ENCODE data around the gene TMEM53.
"Not testable (repeated sequence)": the region's sequence is repeated elsewhere in the genome, so short reads cannot be mapped to it uniquely, and the experiment has no call there.

TMEM53 gene

GRCh38 chr1:44672254-44672955 lies 1.9 kb downstream of the TMEM53 start:
- DNase-seq = no peak

- DNase-seq = no peak
Observed at GRCh38 chr1:44670751-44671640, 3.3 kb downstream of the TMEM53 start.

- DNase-seq = not testable (repeated sequence)
Observed at GRCh38 chr1:44666719-44667118, 7.6 kb downstream of the TMEM53 start.

- DNase-seq = peak; percentile 67
Observed at GRCh38 chr1:44664730-44665370, 9.4 kb downstream of the TMEM53 start.

- no peak for DNase-seq
Observed at GRCh38 chr1:44663417-44663816, 10.9 kb downstream of the TMEM53 start.

GRCh38 chr1:44662683-44663030 lies 11.6 kb downstream of the TMEM53 start:
- no peak for DNase-seq

- no peak for DNase-seq
Observed at GRCh38 chr1:44661781-44662682, 12.2 kb downstream of the TMEM53 start.

- DNase-seq = no peak
Observed at GRCh38 chr1:44660176-44660575, 14.1 kb downstream of the TMEM53 start.

- no peak for DNase-seq
Observed at GRCh38 chr1:44659566-44659965, 14.7 kb downstream of the TMEM53 start.

- DNase-seq = no peak
Observed at GRCh38 chr1:44655609-44656008, 18.7 kb downstream of the TMEM53 start.

- no peak for DNase-seq
Observed at GRCh38 chr1:44654621-44655187, 19.6 kb downstream of the TMEM53 start.

- no peak for DNase-seq
Observed at GRCh38 chr1:44653107-44653964, 20.9 kb downstream of the TMEM53 start.

GRCh38 chr1:44652445-44653106 lies 21.7 kb downstream of the TMEM53 start:
- DNase-seq = peak; percentile 91

- no peak for DNase-seq
Observed at GRCh38 chr1:44651069-44651468, 23.2 kb downstream of the TMEM53 start.

GRCh38 chr1:44650159-44650831 lies 24.0 kb downstream of the TMEM53 start:
- no peak for DNase-seq

GRCh38 chr1:44649788-44650158 lies 24.5 kb downstream of the TMEM53 start:
- no peak for DNase-seq

GRCh38 chr1:44648529-44649250 lies 25.6 kb downstream of the TMEM53 start:
- no peak for DNase-seq

- no peak for DNase-seq
Observed at GRCh38 chr1:44647896-44648295, 26.4 kb downstream of the TMEM53 start.
